H1 (cell line): ENCODE data around the gene DUSP1. TPM values are rescaled to one million over a fixed set of nuclear protein-coding genes. Genes with fewer than 3 reads are reported as not detected.

Experiments
- CTCF ChIA-PET: fragments of 300-600 bp; sonication (Branson Sonifier 250); formaldehyde crosslinking; loops from one replicate; lab custom pipeline; 2021; ENCODE audit not compliant: partially characterized antibody; lab: Charles Lee
- POLR2A ChIA-PET: fragments of 300-600 bp; sonication (Branson Sonifier 250); formaldehyde crosslinking; loops from one replicate; lab custom pipeline; 2021; ENCODE audit warnings: inconsistent platforms; ENCODE audit not compliant: partially characterized antibody; lab: Charles Lee
- DNase-seq, 2 experiments: peaks; one replicate each; pipeline versions ENCODE4 v3.0.0 to v3.0.0-alpha.2; 2010 to 2022; ENCODE audit warnings: low spot score in 2 of 2, low read depth in 1 of 2, mixed read lengths in 1 of 2
- FAIRE-seq: peaks from 2 replicates; lab custom pipeline; 2011; peaks lifted over from hg19 to GRCh38; lab: Jason Lieb, UNC
- H2AFZ ChIP-seq: 2 replicates; pipeline ENCODE4 v1.8.1; 2012; ENCODE audit warnings: low read length, inconsistent platforms
- H2AK5ac ChIP-seq: 2 replicates; pipeline ENCODE4 v1.6.1; 2013; ENCODE audit warnings: low read depth, low read length
- H2BK120ac ChIP-seq: replicated peaks from 2 replicates; pipeline ENCODE3; 2013; ENCODE audit warnings: low read depth, low read length, inconsistent platforms
- H2BK12ac ChIP-seq: 2 replicates; pipeline ENCODE4 v1.6.1; 2013; ENCODE audit warnings: low read depth, low read length
- H2BK15ac ChIP-seq: 2 replicates; pipeline ENCODE4 v1.6.1; 2013; ENCODE audit warnings: low read length
- H2BK20ac ChIP-seq: 2 replicates; pipeline ENCODE4 v1.6.1; 2013; ENCODE audit warnings: low read length
- H2BK5ac ChIP-seq: 2 replicates; pipeline ENCODE4 v1.6.1; 2013; ENCODE audit warnings: low read depth, low read length
- H3K14ac ChIP-seq: 2 replicates; pipeline ENCODE4 v1.6.1; 2013; ENCODE audit warnings: inconsistent platforms; ENCODE audit not compliant: insufficient read length
- H3K18ac ChIP-seq: 2 replicates; pipeline ENCODE4 v1.6.1; 2013; ENCODE audit warnings: low read length; ENCODE audit errors: extremely low read depth
- H3K23ac ChIP-seq: 2 replicates; pipeline ENCODE4 v1.6.1; 2013; ENCODE audit warnings: inconsistent platforms; ENCODE audit not compliant: insufficient read length
- H3K23me2 ChIP-seq: 2 replicates; pipeline ENCODE4 v1.6.1; 2013; ENCODE audit warnings: low read depth, low read length
- H3K27ac ChIP-seq: 2 replicates; pipeline ENCODE4 v1.6.1; 2011; ENCODE audit warnings: low read depth, low read length, inconsistent platforms
- H3K27me3 ChIP-seq, 4 experiments: replicated peaks in 1 of 4; 1 replicate in 1 of 4; 2 replicates in 3 of 4; pipeline versions ENCODE4 v1.6.1 to v1.8.1; 2011 to 2013; ENCODE audit warnings: low read length in 3 of 4, mild to moderate bottlenecking in 3 of 4, inconsistent platforms in 2 of 4, mixed read lengths in 2 of 4, moderate library complexity in 1 of 4; ENCODE audit not compliant: control insufficient read depth in 3 of 4, insufficient read depth in 3 of 4; ENCODE audit errors: extremely low read depth in 1 of 4
- H3K36me3 ChIP-seq, 4 experiments: 2 replicates each; pipeline versions ENCODE4 v1.6.1 to v1.8.1; 2011 to 2013; ENCODE audit warnings: mild to moderate bottlenecking in 4 of 4, low read length in 3 of 4, moderate library complexity in 2 of 4, control low read depth in 1 of 4, inconsistent platforms in 1 of 4; ENCODE audit not compliant: insufficient read depth in 4 of 4, control insufficient read depth in 2 of 4
- H3K4ac ChIP-seq: replicated peaks from 2 replicates; pipeline ENCODE3; 2013; ENCODE audit warnings: low read length, low read depth, mixed read lengths, inconsistent platforms; ENCODE audit not compliant: insufficient read length
- H3K4me1 ChIP-seq, 4 experiments: replicated peaks in 1 of 4; 1 replicate in 1 of 4; 2 replicates in 3 of 4; pipeline versions ENCODE4 v1.6.1 to v1.8.1; 2011 to 2013; ENCODE audit warnings: low read length in 3 of 4, inconsistent platforms in 2 of 4, mixed read lengths in 1 of 4; ENCODE audit not compliant: insufficient read depth in 4 of 4, control insufficient read depth in 3 of 4
- H3K4me2 ChIP-seq, 2 experiments: 2 replicates each; pipeline versions ENCODE4 v1.6.1 to v1.8.1; 2011 to 2013; ENCODE audit warnings: low read depth in 2 of 2, low read length in 2 of 2, control low read depth in 1 of 2, inconsistent platforms in 1 of 2, mild to moderate bottlenecking in 1 of 2; ENCODE audit not compliant: insufficient read depth in 1 of 2
- H3K4me3 ChIP-seq, 4 experiments: fragments of 200-600, 300-600 bp in 1 of 4; sonication (generic), shearing (Covaris generic), sonication (Bioruptor Twin) in 1 of 4; 2 replicates each; pipeline versions ENCODE4 v1.5.1 to v1.8.1; 2011 to 2016; ENCODE audit warnings: low read length in 4 of 4, low read depth in 3 of 4, control low read depth in 2 of 4, inconsistent platforms in 2 of 4, mild to moderate bottlenecking in 2 of 4, mixed read lengths in 1 of 4, moderate library complexity in 1 of 4; ENCODE audit not compliant: insufficient read depth in 2 of 4; ENCODE audit errors: extremely low read depth in 1 of 4
- H3K56ac ChIP-seq: replicated peaks from 2 replicates; pipeline ENCODE3; 2013; ENCODE audit warnings: low read depth, mild to moderate bottlenecking, mixed read lengths, low read length, inconsistent platforms; ENCODE audit not compliant: insufficient read length
- H3K79me1 ChIP-seq: 2 replicates; pipeline ENCODE4 v1.6.1; 2013; ENCODE audit warnings: low read depth, low read length, control low read depth
- H3K79me2 ChIP-seq, 2 experiments: 2 replicates each; pipeline versions ENCODE4 v1.6.1 to v1.8.1; 2012 to 2013; ENCODE audit warnings: low read length in 2 of 2, mild to moderate bottlenecking in 2 of 2, inconsistent platforms in 1 of 2; ENCODE audit not compliant: insufficient read depth in 2 of 2, control insufficient read depth in 1 of 2
- H3K9ac ChIP-seq, 4 experiments: replicated peaks in 1 of 4; 1 replicate in 1 of 4; 2 replicates in 3 of 4; pipeline versions ENCODE4 v1.6.1 to v1.8.1; 2011 to 2013; ENCODE audit warnings: low read depth in 3 of 4, low read length in 3 of 4, control low read depth in 2 of 4, mild to moderate bottlenecking in 2 of 4, moderate library complexity in 2 of 4, inconsistent platforms in 1 of 4; ENCODE audit errors: extremely low read depth in 1 of 4
- H3K9me3 ChIP-seq, 2 experiments: 2 replicates each; pipeline versions ENCODE4 v1.6.1 to v1.8.1; 2012 to 2013; ENCODE audit warnings: mild to moderate bottlenecking in 2 of 2, moderate library complexity in 2 of 2, control low read depth in 1 of 2, inconsistent platforms in 1 of 2, low read depth in 1 of 2, low read length in 1 of 2, mixed read lengths in 1 of 2; ENCODE audit not compliant: insufficient read depth in 2 of 2
- H4K20me1 ChIP-seq, 2 experiments: replicated peaks in 1 of 2; 2 replicates each; pipeline versions ENCODE3 to v1.8.1; 2011 to 2013; ENCODE audit warnings: inconsistent platforms in 2 of 2, low read length in 2 of 2, mild to moderate bottlenecking in 1 of 2; ENCODE audit not compliant: insufficient read depth in 2 of 2, control insufficient read depth in 1 of 2
- H4K5ac ChIP-seq: 2 replicates; pipeline ENCODE4 v1.6.1; 2013; ENCODE audit warnings: low read length, low read depth, mixed read lengths, inconsistent platforms; ENCODE audit not compliant: insufficient read length
- H4K8ac ChIP-seq: 2 replicates; pipeline ENCODE4 v1.8.0; 2013; ENCODE audit warnings: mild to moderate bottlenecking, moderate library complexity, low read length, inconsistent platforms; ENCODE audit not compliant: insufficient read depth; ENCODE audit errors: extremely low read depth
- H4K91ac ChIP-seq: replicated peaks from 2 replicates; pipeline ENCODE3; 2013; ENCODE audit warnings: low read length, mixed read lengths, inconsistent platforms; ENCODE audit not compliant: insufficient read length
- CHD2 ChIP-seq: IDR thresholded peaks from 2 replicates; pipeline ENCODE4 v1.6.1; 2012; ENCODE audit warnings: low read length, improper control_type of control experiment
- EP300 ChIP-seq, 2 experiments: IDR thresholded peaks; 1 replicate in 1 of 2; 2 replicates in 1 of 2; pipeline ENCODE4 v1.6.1; 2011 to 2012; ENCODE audit warnings: low read depth in 2 of 2, low read length in 2 of 2, mild to moderate bottlenecking in 2 of 2, borderline replicate concordance in 1 of 2, inconsistent platforms in 1 of 2, moderate library complexity in 1 of 2
- SP4 ChIP-seq: IDR thresholded peaks from 2 replicates; pipeline ENCODE4 v1.6.1; 2012; ENCODE audit warnings: low read length, inconsistent platforms
- TAF7 ChIP-seq: optimal IDR thresholded peaks from 2 replicates; pipeline ENCODE3; 2011; ENCODE audit warnings: low read depth, mild to moderate bottlenecking, inconsistent platforms, low read length, moderate library complexity, borderline replicate concordance
- WGBS, 2 experiments: shearing (Covaris generic) in 1 of 2; methylation state at CpG; one replicate each; pipeline versions ENCODE4 v1.1.6 to v1.1.7; 2013 to 2015; ENCODE audit warnings: low lambda C conversion rate in 2 of 2, mixed read lengths in 2 of 2, inconsistent platforms in 1 of 2, low coverage in 1 of 2, missing lambda C conversion rate in 1 of 2; ENCODE audit not compliant: insufficient replicate concordance in 2 of 2, insufficient coverage in 1 of 2, insufficient read length in 1 of 2; ENCODE audit errors: extremely low coverage in 1 of 2, missing lambda C conversion rate in 1 of 2; 5-methylcytosine and 5-hydroxymethylcytosine counted together
- polyA plus RNA-seq, 7 experiments: library from polyadenylated mRNA; depleted of rRNA in 3 of 7; stranded (reverse) in 5 of 7; unstranded in 2 of 7; fragments of >200 nt in 5 of 7; fragments of 200-250 nt in 2 of 7; gene quantifications; 1 replicate in 5 of 7; 2 replicates in 1 of 7; 4 replicates in 1 of 7; pipeline versions ENCODE4 v1.2.1 to v1.2.3, GENCODE V29; 2011 to 2013; ENCODE audit warnings: missing spikeins in 2 of 7, mixed read lengths in 2 of 7
- total RNA-seq: library from RNA; stranded (reverse); fragmentation: NEBNext Ultra II Directional; extraction: Animal tissue kit (Norgen Biotek cat#: 25700); gene quantifications from 2 replicates; pipeline ENCODE4 v1.2.1, GENCODE V29; 2021

Gene DUSP1
- total and polyA plus RNA-seq, 2 of the 8 experiments (the other 6 are each of a cell fraction or from before 2014, with no cell fraction given) = 6.5 to 11.7 TPM

DNA sequence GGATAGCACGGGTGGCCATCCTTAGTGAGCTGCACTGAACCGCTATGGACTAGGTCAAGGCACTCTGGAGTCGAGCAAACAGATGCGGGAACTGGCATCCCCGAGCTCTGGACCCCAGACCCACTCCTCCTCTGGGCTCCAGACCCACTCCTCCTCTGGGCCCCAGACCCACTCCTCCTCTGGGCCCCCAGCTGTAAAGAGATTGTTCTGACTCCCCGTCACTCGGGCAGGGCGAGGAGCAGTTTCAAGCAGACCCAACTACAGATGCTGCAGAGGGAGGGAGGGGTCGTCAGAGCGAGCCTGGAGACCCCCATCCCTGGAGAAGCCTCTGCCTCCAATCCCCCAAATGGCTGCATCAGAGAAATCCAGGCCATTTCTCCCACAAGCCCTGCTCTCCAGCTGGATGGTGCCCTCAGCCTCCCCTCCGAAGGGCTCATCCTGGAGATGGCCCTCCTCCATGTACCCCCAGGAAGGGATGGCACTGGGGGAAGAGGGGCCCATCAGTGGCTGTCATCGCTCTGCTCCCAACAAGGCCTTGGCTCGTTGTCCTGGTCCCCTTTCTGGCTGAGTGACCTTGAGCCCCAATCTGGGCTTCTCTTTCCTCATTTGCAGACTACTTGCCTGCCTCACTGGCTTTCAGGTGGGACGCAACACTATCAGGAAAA, 38.7 kb downstream of the DUSP1 start:
- Histone ChIP-seq H2AFZ (no peak overlapping the region), H2BK5ac (no peak overlapping the region), H3K9me3 (no peaks in the 10 kb centered on the region), H3K27ac (no peak overlapping the region), H3K14ac (no peak overlapping the region), H3K79me2 (no peaks in the 10 kb centered on the region), H3K18ac (no peak overlapping the region; the same call in 1 of the 2 replicates), H2AK5ac (no peak overlapping the region), H3K4me2 (no peak overlapping the region), H3K4ac (no peak overlapping the region), H2BK120ac (no peak overlapping the region), H3K27me3 (peaks cover 0 to 2% (median 0%) of the 10 kb centered on the region in 4 experiments; a peak in 1 of 7 replicates), H3K56ac (no peak overlapping the region), H3K4me3 (no peak overlapping the region), H3K4me1 (peaks cover 0 to 3% (median under 1%) of the 10 kb centered on the region in 4 experiments; a peak in 2 of 7 replicates), H3K9ac (no peak overlapping the region), H2BK15ac (no peak overlapping the region), H4K5ac (no peak overlapping the region), H3K23ac (no peak overlapping the region), H3K79me1 (no peaks in the 10 kb centered on the region), H4K20me1 (no peaks in the 10 kb centered on the region), H2BK20ac (no peak overlapping the region), H4K91ac (no peak overlapping the region), H2BK12ac (no peak overlapping the region), H3K36me3 (no peaks in the 10 kb centered on the region), H3K23me2 (peaks cover 1% of the 10 kb centered on the region; the same call in 1 of the 2 replicates), H4K8ac (no peak overlapping the region)
- FAIRE-seq = no peak
- WGBS, 2 experiments = 84% methylated on average over 12 of the region's 14 CpGs; no CpG with 5 or more reads in 1 of the 2 experiments
- POLR2A ChIA-PET = interaction anchor here (1.0 to 1.4 kb wide), 2 partner anchors 18 to 22 kb away, joined by 3 read pairs; no protein-coding TSS in a partner anchor
- CTCF ChIA-PET = interaction anchor here (0.9 to 4.0 kb wide), 5 partner anchors 8 to 41 kb away, joined by 4 to 29 read pairs (median 10); no protein-coding TSS in a partner anchor
- DNase-seq = no peak
- TF ChIP-seq CHD2 = no peak
- TF ChIP-seq TAF7 = no peak
- no peak for TF ChIP-seq EP300 (IDR thresholded peaks at IDR 0.05; ENCODE audit: borderline replicate concordance in 1 of 2, low read depth in 2 of 2, low read length in 2 of 2)
- TF ChIP-seq SP4 = no peak
